Colonic mucosa (tissue), 4 donors: Measurements from ENCODE around the gene CAMTA1. TPM values are rescaled to one million over a fixed set of nuclear protein-coding genes. Genes with fewer than 3 reads are reported as not detected.
A peak's percentile ranks its signal among the peaks of the same experiment; 100 is the strongest.

Source experiments
- DNase-seq: peaks from one replicate; pipeline ENCODE4 v3.0.0-alpha.2; 2020
- H3K27ac ChIP-seq: fragments of 200-600 bp; one replicate; pipeline ENCODE4 v1.8.0; 2021
- H3K27me3 ChIP-seq: fragments of 200-600 bp; one replicate; pipeline ENCODE4 v1.8.0; 2021
- H3K36me3 ChIP-seq: fragments of 200-600 bp; one replicate; pipeline ENCODE4 v1.8.0; 2021
- H3K4me1 ChIP-seq: fragments of 200-600 bp; one replicate; pipeline ENCODE4 v1.8.0; 2021; ENCODE audit warnings: mild to moderate bottlenecking
- H3K4me3 ChIP-seq: fragments of 200-600 bp; one replicate; pipeline ENCODE4 v1.8.0; 2021
- H3K9ac ChIP-seq, 2 donors: one replicate each; pipeline ENCODE4 v1.7.0; 2013; ENCODE audit warnings: control low read depth in 2 of 2, low read depth in 2 of 2, low read length in 2 of 2
- H3K9me3 ChIP-seq: fragments of 200-600 bp; one replicate; pipeline ENCODE4 v1.8.0; 2021
- CTCF ChIP-seq: fragments of 200-600 bp; IDR thresholded peaks from one replicate; pipeline ENCODE4 v1.8.0; 2022; ENCODE audit warnings: antibody characterized with exemption, mild to moderate bottlenecking
- intact Hi-C: fragments of 100-400 bp; cut with DNase I; formaldehyde crosslinking; loops from one replicate; pipeline ENCODE4 v1.14.1; 2022
- total RNA-seq, 2 donors: library from RNA; stranded (reverse); fragmentation: NEBNext Ultra II Directional in 1 of 2; extraction: Animal tissue kit (Norgen Biotek cat#: 25700) in 1 of 2; gene quantifications; one replicate each; pipeline ENCODE4 v1.2.1, GENCODE V29; 2021
- donor health status: healthy.
- donor health status: DM: no; HTN: no; CAD: no.
- donor health status: DM: no; HTN: no; CAD: no.

The CAMTA1 gene
- total RNA-seq, 2 donors from 2014 or later, result 76.8 to 92.8 TPM

- no peak overlapping the region for H3K9ac ChIP-seq
- peak; percentile 9 for DNase-seq
- H3K4me3 ChIP-seq, result no peak overlapping the region
- no peaks in the 10 kb centered on the region for H3K36me3 ChIP-seq
- H3K27ac ChIP-seq, result no peak overlapping the region
- H3K4me1 ChIP-seq, result no peaks in the 10 kb centered on the region
- no peaks in the 10 kb centered on the region for H3K9me3 ChIP-seq
- H3K27me3 ChIP-seq, result no peaks in the 10 kb centered on the region
- intact Hi-C loops, result no loop called here
- TF ChIP-seq CTCF, result no peak
These were observed 229.8 kb downstream of the CAMTA1 start for GRCh38 chr1:7015022-7015421.

DNA sequence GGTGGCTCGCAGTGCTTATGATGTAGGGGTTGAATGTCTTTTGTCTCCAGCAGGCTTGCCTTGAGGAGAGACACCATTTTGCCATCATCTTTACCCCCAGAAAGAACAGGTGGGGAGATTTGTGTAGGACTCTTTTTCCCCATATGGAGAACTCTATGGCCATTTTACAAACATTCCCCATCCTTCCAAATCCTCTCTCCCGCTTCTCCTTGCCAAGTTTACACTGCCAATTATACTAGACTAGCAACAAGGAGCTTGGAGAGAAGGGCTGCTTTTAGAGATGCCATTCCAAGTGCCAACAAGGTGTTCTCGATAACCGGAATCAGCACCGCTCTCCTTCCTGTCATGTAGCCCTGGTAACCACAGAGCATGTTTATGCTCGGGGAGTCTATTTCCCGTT lies 233.1 kb downstream of the CAMTA1 start:
- intact Hi-C loops, result no loop called here

DNA sequence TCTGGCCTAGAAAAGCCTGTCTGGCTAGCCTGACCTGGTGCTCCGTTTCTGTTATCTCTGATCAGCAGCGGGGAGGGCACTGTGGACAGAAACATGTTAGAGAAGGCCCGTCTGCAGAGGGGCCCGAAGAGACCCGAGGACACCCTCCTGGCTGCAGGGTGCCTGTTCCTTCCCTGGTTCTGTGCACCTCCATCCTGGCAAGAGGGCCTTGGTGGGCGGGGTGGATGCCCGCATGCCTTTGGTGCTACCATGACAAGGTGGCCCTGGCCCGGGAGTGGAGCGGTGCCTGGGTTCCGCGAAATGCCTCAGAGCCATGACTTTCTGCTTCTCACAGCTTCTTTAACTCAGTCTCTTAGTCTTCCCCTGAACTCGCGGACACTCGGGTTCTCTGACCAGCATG lies 233.6 kb downstream of the CAMTA1 start:
- H3K36me3 ChIP-seq, result no peaks in the 10 kb centered on the region
- no peaks in the 10 kb centered on the region for H3K4me1 ChIP-seq
- no peak for TF ChIP-seq CTCF
- no peaks in the 10 kb centered on the region for H3K9me3 ChIP-seq
- DNase-seq, result no peak
- intact Hi-C loops, result no loop called here
- no peaks in the 10 kb centered on the region for H3K27me3 ChIP-seq
- H3K27ac ChIP-seq, result no peak overlapping the region
- no peak overlapping the region for H3K4me3 ChIP-seq
- H3K9ac ChIP-seq, result no peak overlapping the region

More for the DNA sequence above, 233.1 kb downstream of the CAMTA1 start:
- Histone ChIP-seq H3K27me3 (no peaks in the 10 kb centered on the region), H3K36me3 (no peaks in the 10 kb centered on the region), H3K4me3 (no peak overlapping the region), H3K9me3 (no peaks in the 10 kb centered on the region), H3K9ac (no peak overlapping the region), H3K27ac (no peak overlapping the region), H3K4me1 (no peaks in the 10 kb centered on the region)
- TF ChIP-seq CTCF, result no peak
- DNase-seq, result no peak

DNA sequence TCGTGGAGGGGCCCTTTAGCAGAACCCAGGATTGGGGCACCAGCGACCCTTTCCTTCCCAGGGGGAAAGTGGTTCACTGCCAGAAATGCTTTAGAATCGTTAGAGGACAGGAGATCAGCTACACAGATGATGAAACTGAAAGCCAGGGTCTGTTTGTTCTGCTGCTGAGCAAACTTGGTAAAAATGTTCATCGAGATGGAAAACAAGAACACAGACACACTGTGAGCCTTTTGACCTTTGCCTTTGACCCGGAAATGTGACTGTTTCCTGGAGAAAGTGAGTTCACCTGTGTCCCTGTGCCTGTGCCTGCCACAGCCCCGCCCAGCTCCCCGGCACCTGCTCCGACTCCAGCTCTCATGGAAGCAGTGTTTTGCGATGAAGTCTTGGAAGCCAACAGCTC lies 234.3 kb downstream of the CAMTA1 start:
- Histone ChIP-seq H3K9me3 (no peaks in the 10 kb centered on the region), H3K36me3 (no peaks in the 10 kb centered on the region), H3K27me3 (no peaks in the 10 kb centered on the region), H3K9ac (no peak overlapping the region), H3K4me3 (no peak overlapping the region), H3K4me1 (no peaks in the 10 kb centered on the region), H3K27ac (no peak overlapping the region)
- intact Hi-C loops, result no loop called here
- TF ChIP-seq CTCF, result no peak
- DNase-seq, result peak; percentile 33

- Histone ChIP-seq H3K36me3 (no peaks in the 10 kb centered on the region), H3K4me3 (no peak overlapping the region), H3K9ac (no peak overlapping the region), H3K9me3 (no peaks in the 10 kb centered on the region), H3K27ac (no peak overlapping the region), H3K4me1 (no peaks in the 10 kb centered on the region), H3K27me3 (no peaks in the 10 kb centered on the region)
- TF ChIP-seq CTCF, result no peak
- DNase-seq, result no peak
- intact Hi-C loops, result no loop called here
These were observed 236.8 kb downstream of the CAMTA1 start for GRCh38 chr1:7022058-7022457.

DNA sequence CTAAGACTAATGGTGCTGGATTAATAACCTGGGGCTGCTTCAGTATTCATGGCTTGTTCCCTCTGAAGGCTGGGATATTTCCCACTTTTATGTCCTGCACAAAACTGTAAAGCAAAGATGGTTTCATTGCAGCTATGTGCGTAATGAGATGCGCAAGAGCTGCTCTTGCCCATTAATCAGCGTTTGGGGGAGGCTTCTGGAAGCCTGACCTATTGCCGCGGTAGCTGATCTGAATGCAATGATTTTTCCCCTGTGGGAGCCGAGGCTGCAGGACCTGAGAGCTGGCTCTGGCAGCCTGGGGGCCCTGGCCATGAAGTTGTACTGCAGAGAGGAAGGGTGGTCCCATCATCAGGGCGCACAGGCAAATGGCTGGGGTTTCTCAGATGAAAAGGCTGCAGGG lies 239.8 kb downstream of the CAMTA1 start:
- intact Hi-C loops, result no loop called here
- H3K36me3 ChIP-seq, result no peaks in the 10 kb centered on the region
- no peaks in the 10 kb centered on the region for H3K4me1 ChIP-seq
- H3K27me3 ChIP-seq, result no peaks in the 10 kb centered on the region
- H3K9me3 ChIP-seq, result no peaks in the 10 kb centered on the region
- H3K27ac ChIP-seq, result no peak overlapping the region
- H3K9ac ChIP-seq, result no peak overlapping the region
- no peak for TF ChIP-seq CTCF
- no peak overlapping the region for H3K4me3 ChIP-seq
- DNase-seq, result no peak
